Mammary epithelial cell (primary cell): ENCODE results near the gene DLK2.

ENCODE experiments used
- EZH2 ChIP-seq: IDR thresholded peaks from 2 replicates; pipeline ENCODE4 v1.6.1; 2012; ENCODE audit warnings: low read length, inconsistent platforms, borderline replicate concordance
- TF ChIP-seq, protein P1 (sequence below), 2 donors: IDR thresholded peaks in 1 of 2; conservative IDR thresholded peaks in 1 of 2; 2 replicates each; pipeline ENCODE4 v1.5.1; 2011 to 2012; ENCODE audit warnings: inconsistent platforms in 2 of 2, low read length in 2 of 2, mild to moderate bottlenecking in 2 of 2, control low read depth in 1 of 2, low read depth in 1 of 2; ENCODE audit not compliant: insufficient read depth in 1 of 2; ENCODE audit errors: extremely low read depth in 1 of 2

DNA sequence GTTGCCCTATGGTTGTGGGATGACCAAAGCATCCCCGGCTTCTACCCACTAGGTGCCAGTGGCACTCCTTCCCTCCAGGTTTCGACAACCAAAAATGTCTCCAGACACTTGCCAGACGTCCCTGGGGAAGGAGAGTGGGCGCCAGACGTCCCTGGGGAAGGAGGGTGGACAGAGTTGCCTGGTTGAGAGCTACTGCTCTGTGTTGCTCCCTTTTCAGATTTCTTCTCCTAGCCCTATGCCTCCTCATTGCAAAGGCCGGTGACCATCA lies 41.7 kb upstream of the DLK2 start:
- TF ChIP-seq, protein P1, sequence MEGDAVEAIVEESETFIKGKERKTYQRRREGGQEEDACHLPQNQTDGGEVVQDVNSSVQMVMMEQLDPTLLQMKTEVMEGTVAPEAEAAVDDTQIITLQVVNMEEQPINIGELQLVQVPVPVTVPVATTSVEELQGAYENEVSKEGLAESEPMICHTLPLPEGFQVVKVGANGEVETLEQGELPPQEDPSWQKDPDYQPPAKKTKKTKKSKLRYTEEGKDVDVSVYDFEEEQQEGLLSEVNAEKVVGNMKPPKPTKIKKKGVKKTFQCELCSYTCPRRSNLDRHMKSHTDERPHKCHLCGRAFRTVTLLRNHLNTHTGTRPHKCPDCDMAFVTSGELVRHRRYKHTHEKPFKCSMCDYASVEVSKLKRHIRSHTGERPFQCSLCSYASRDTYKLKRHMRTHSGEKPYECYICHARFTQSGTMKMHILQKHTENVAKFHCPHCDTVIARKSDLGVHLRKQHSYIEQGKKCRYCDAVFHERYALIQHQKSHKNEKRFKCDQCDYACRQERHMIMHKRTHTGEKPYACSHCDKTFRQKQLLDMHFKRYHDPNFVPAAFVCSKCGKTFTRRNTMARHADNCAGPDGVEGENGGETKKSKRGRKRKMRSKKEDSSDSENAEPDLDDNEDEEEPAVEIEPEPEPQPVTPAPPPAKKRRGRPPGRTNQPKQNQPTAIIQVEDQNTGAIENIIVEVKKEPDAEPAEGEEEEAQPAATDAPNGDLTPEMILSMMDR (conservative IDR thresholded peaks at IDR 0.05 in 1 of 2, IDR thresholded peaks at IDR 0.05 in 1 of 2; ENCODE audit: extremely low read depth in 1 of 2, insufficient read depth in 1 of 2, low read depth in 1 of 2, low read length in 2 of 2) = no peak
- TF ChIP-seq EZH2 = no peak
